Endothelial cell of umbilical vein (primary cell): ENCODE data around the gene PBX2. TPM values are rescaled to one million over a fixed set of nuclear protein-coding genes. Genes with fewer than 3 reads are reported as not detected.

Source experiments
- BruUV-seq: library from RNA; stranded (reverse); fragments of 400-500 nt; replicated peaks from 2 replicates; lab custom pipeline; 2021; lab: Mats Ljungman, UMichigan
- CTCF ChIA-PET: fragments of 300-600, 350-600 bp; sonication (Branson Sonifier 250); formaldehyde crosslinking; loops from one replicate; lab custom pipeline; 2021; ENCODE audit warnings: antibody characterized with exemption, inconsistent platforms; lab: Charles Lee
- POLR2A ChIA-PET: fragments of 300-600, 350-600 bp; sonication (Branson Sonifier 250); formaldehyde crosslinking; loops from one replicate; lab custom pipeline; 2021; ENCODE audit warnings: antibody characterized with exemption, inconsistent platforms; lab: Charles Lee
- DNase-seq: peaks from one replicate; pipeline ENCODE4 v3.0.0-alpha.2; 2011; ENCODE audit warnings: low read depth, low spot score
- FAIRE-seq: peaks from 2 replicates; lab custom pipeline; 2011; peaks lifted over from hg19 to GRCh38; lab: Jason Lieb, UNC
- H2AFZ ChIP-seq: 2 replicates; pipeline ENCODE4 v1.6.0; 2012; ENCODE audit warnings: low read depth, low read length, control low read depth, inconsistent platforms
- H3K27ac ChIP-seq: 2 replicates; pipeline ENCODE4 v1.5.1; 2011; ENCODE audit warnings: low read depth, mild to moderate bottlenecking, control low read depth, low read length, moderate library complexity; ENCODE audit not compliant: insufficient read depth
- H3K27me3 ChIP-seq, 2 experiments: 2 replicates each; pipeline versions ENCODE4 v1.6.0 to v1.6.1; 2011; ENCODE audit warnings: low read length in 2 of 2, mixed read lengths in 1 of 2; ENCODE audit not compliant: control insufficient read depth in 2 of 2, insufficient read depth in 2 of 2
- H3K36me3 ChIP-seq, 2 experiments: 2 replicates in 1 of 2; 3 replicates in 1 of 2; pipeline ENCODE4 v1.5.1; 2011; ENCODE audit warnings: low read length in 2 of 2, mild to moderate bottlenecking in 1 of 2, moderate library complexity in 1 of 2; ENCODE audit not compliant: control insufficient read depth in 2 of 2, insufficient read depth in 2 of 2; ENCODE audit errors: extremely low read depth in 1 of 2
- H3K4me1 ChIP-seq: 3 replicates; pipeline ENCODE4 v1.5.1; 2011; ENCODE audit warnings: mild to moderate bottlenecking, low read length; ENCODE audit not compliant: control insufficient read depth, insufficient read depth; ENCODE audit errors: extremely low read depth
- H3K4me2 ChIP-seq: 2 replicates; pipeline ENCODE4 v1.6.1; 2011; ENCODE audit warnings: low read length, control low read depth, mixed read lengths; ENCODE audit not compliant: insufficient read depth
- H3K4me3 ChIP-seq, 3 experiments: fragments of 200-600 bp in 1 of 3; sonication (generic), shearing (Covaris generic) in 1 of 3; replicated peaks in 1 of 3; 2 replicates each; pipeline ENCODE4 v1.5.1; 2011 to 2016; ENCODE audit warnings: control low read depth in 3 of 3, low read length in 3 of 3, mild to moderate bottlenecking in 2 of 3, inconsistent platforms in 1 of 3, low read depth in 1 of 3, moderate library complexity in 1 of 3; ENCODE audit not compliant: insufficient read depth in 1 of 3
- H3K79me2 ChIP-seq: 2 replicates; pipeline ENCODE4 v1.6.0; 2012; ENCODE audit warnings: low read length, inconsistent platforms; ENCODE audit not compliant: control insufficient read depth, insufficient read depth
- H3K9ac ChIP-seq: replicated peaks from 2 replicates; pipeline ENCODE3; 2011; ENCODE audit warnings: low read length, control low read depth; ENCODE audit not compliant: insufficient read depth; ENCODE audit errors: extremely low read depth
- H3K9me1 ChIP-seq: replicated peaks from 3 replicates; pipeline ENCODE4 v1.6.0; 2011; ENCODE audit warnings: mild to moderate bottlenecking, low read length; ENCODE audit not compliant: control insufficient read depth, insufficient read depth; ENCODE audit errors: extremely low read depth
- H3K9me3 ChIP-seq: replicated peaks from 2 replicates; pipeline ENCODE4 v1.5.1; 2012; ENCODE audit warnings: low read length, inconsistent platforms; ENCODE audit not compliant: control insufficient read depth, insufficient read depth
- H4K20me1 ChIP-seq: replicated peaks from 2 replicates; pipeline ENCODE3; 2011; ENCODE audit warnings: mild to moderate bottlenecking, low read length; ENCODE audit not compliant: control insufficient read depth, insufficient read depth; ENCODE audit errors: extremely low read depth
- CTCF ChIP-seq, 2 donors: IDR thresholded peaks; 1 replicate in 1 of 2; 2 replicates in 1 of 2; pipeline ENCODE4 v1.5.1; 2011; ENCODE audit warnings: low read length in 2 of 2, mild to moderate bottlenecking in 2 of 2, moderate library complexity in 2 of 2, control low read depth in 1 of 2, inconsistent platforms in 1 of 2, low read depth in 1 of 2; ENCODE audit not compliant: insufficient read depth in 1 of 2; ENCODE audit errors: extremely low read depth in 1 of 2
- EZH2 ChIP-seq: IDR thresholded peaks from 2 replicates; pipeline ENCODE4 v1.6.1; 2012; ENCODE audit warnings: borderline replicate concordance, low read depth, mild to moderate bottlenecking, moderate library complexity, low read length, inconsistent platforms; ENCODE audit not compliant: severe bottlenecking
- FOS ChIP-seq: IDR thresholded peaks from 2 replicates; pipeline ENCODE4 v1.6.1; 2011; ENCODE audit warnings: mild to moderate bottlenecking, low read length, moderate library complexity, borderline replicate concordance; ENCODE audit not compliant: insufficient read depth
- GATA2 ChIP-seq: IDR thresholded peaks from 2 replicates; pipeline ENCODE4 v1.7.0; 2011; ENCODE audit warnings: low read depth, mild to moderate bottlenecking, moderate library complexity, mixed read lengths, low read length; ENCODE audit not compliant: insufficient read length, insufficient read depth
- JUN ChIP-seq: IDR thresholded peaks from 2 replicates; pipeline ENCODE4 v1.6.1; 2011; ENCODE audit warnings: borderline replicate concordance, low read depth; ENCODE audit not compliant: insufficient read length, insufficient read depth
- MAX ChIP-seq: IDR thresholded peaks from 2 replicates; pipeline ENCODE4 v1.6.1; 2011; ENCODE audit not compliant: insufficient read depth, insufficient read length
- MYC ChIP-seq: IDR thresholded peaks from one replicate; pipeline ENCODE4 v1.6.1; 2011; ENCODE audit warnings: mild to moderate bottlenecking, low read depth, low read length
- POLR2A ChIP-seq: IDR thresholded peaks from 2 replicates; pipeline ENCODE4 v1.6.1; 2012; ENCODE audit warnings: low read depth, mild to moderate bottlenecking, control low read depth, low read length
- POLR2AphosphoS5 ChIP-seq: IDR thresholded peaks from 2 replicates; pipeline ENCODE4 v1.6.1; 2012; ENCODE audit warnings: low read depth, mild to moderate bottlenecking, control low read depth, low read length, moderate library complexity; ENCODE audit not compliant: insufficient read depth
- dilution Hi-C: fragments of 300-500 bp; cut with MboI; formaldehyde crosslinking; loops from one replicate; pipeline ENCODE4 v1.15.0; 2019; ENCODE audit warnings: low sequenced_read_pairs; ENCODE audit not compliant: extremely low pct_ligation_motif_present
- intact Hi-C: fragments of 100-400 bp; cut with micrococcal nuclease; formaldehyde crosslinking; loops from one replicate; pipeline ENCODE4 v1.10.0; 2022
- polyA plus RNA-seq, 4 experiments: library from polyadenylated mRNA; depleted of rRNA in 3 of 4; stranded (reverse) in 3 of 4; unstranded in 1 of 4; fragments of >200 nt; gene quantifications; 2 replicates each; pipeline versions ENCODE4 v1.2.1 to v1.2.3, GENCODE V29; 2011 to 2012; ENCODE audit warnings: missing spikeins in 1 of 4
- total RNA-seq: library from RNA; stranded (reverse); gene quantifications from 2 replicates; pipeline ENCODE4 v1.2.3, GENCODE V29; 2021

PBX2 gene
- total and polyA plus RNA-seq, 2 donors (not counting 3 experiments of a cell fraction or from before 2014, with no cell fraction given), result 82.3 to 100 TPM

GRCh38 chr6:32198866-32199265 is 8.9 kb upstream of the PBX2 start:
- H3K9me1 ChIP-seq, result no peaks in the 10 kb centered on the region
- no peaks in the 10 kb centered on the region for H3K9me3 ChIP-seq
- FAIRE-seq, result no peak
- H3K9ac ChIP-seq, result no peak overlapping the region
- H3K79me2 ChIP-seq, result no peaks in the 10 kb centered on the region
- ChIA-PET CTCF (no interaction called here), POLR2A (no interaction called here)
- no peak overlapping the region for H2AFZ ChIP-seq
- dilution Hi-C loops, result no loop called here
- no peak for DNase-seq
- H4K20me1 ChIP-seq, result no peaks in the 10 kb centered on the region
- H3K36me3 ChIP-seq, result peaks cover 4 to 5% of the 10 kb centered on the region in 2 experiments
- intact Hi-C loops, result loop anchor here (10.0 kb wide), 2 partner anchors 154 to 534 kb away; partner anchors contain the start of genes C6orf47, CSNK2B, GPANK1 and LY6G5B
- peaks cover 19% of the 10 kb centered on the region for H3K4me1 ChIP-seq
- no peak overlapping the region for H3K4me2 ChIP-seq
- TF ChIP-seq POLR2A, result no peak
- no peak for TF ChIP-seq GATA2
- no peak for TF ChIP-seq POLR2AphosphoS5
- TF ChIP-seq MAX, result no peak
- TF ChIP-seq JUN, result no peak
- TF ChIP-seq FOS, result no peak
- no peak for TF ChIP-seq EZH2
- no peak for TF ChIP-seq CTCF (IDR thresholded peaks at IDR 0.05; ENCODE audit: extremely low read depth in 1 of 2, insufficient read depth in 1 of 2, low read depth in 1 of 2, low read length in 2 of 2)
- TF ChIP-seq MYC, result no peak
- no peak overlapping the region for H3K27ac ChIP-seq
- H3K27me3 ChIP-seq, result no peaks in the 10 kb centered on the region
- no TSS peak for BruUV-seq
- no peak overlapping the region for H3K4me3 ChIP-seq
